Lower leg skin (tissue), 3 donors: Measurements from ENCODE around the gene COPS4.

Experiments
- POLR2A ChIP-seq, 2 donors: fragments of 450-650 bp; IDR thresholded peaks; one replicate each; pipeline ENCODE4 v1.6.1; 2016 to 2017; ENCODE audit warnings: antibody characterized with exemption in 2 of 2, mild to moderate bottlenecking in 1 of 2, moderate library complexity in 1 of 2
- TF ChIP-seq, protein P1 (sequence below), 3 donors: fragments of 450-650 bp; IDR thresholded peaks; one replicate each; pipeline ENCODE4 v1.5.1; 2016; ENCODE audit warnings: antibody characterized with exemption in 3 of 3, mild to moderate bottlenecking in 3 of 3, moderate library complexity in 2 of 3

DNA sequence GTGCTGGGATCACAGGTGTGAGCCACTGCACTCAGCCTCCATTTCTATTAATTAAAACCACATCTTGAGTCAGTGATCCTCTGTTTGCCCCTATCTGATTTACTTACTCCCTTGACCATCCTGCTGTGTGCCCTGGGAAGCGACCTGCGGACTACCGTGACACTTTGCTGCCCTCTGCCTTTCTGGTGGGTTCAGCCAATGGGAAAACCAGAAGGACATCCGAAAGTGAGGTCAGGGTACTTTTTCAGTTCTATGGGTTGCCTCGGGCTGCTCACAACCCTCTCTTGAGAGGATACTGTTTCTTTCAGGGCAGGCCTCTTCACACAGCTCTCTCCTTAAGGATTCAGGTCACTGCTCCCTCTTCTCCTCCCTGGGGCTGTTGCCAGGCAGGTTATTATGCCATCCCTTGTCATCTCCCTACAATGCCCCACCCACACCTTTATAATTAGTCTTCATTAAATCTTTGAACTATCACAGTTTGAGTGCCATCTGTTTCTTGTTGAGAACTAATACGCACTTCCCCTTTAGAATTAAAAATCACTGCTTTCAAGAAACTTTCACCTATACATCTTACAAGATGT lies 58.2 kb downstream of the COPS4 start:
- TF ChIP-seq POLR2A (IDR thresholded peaks at IDR 0.05) = no peak
- TF ChIP-seq, protein P1, sequence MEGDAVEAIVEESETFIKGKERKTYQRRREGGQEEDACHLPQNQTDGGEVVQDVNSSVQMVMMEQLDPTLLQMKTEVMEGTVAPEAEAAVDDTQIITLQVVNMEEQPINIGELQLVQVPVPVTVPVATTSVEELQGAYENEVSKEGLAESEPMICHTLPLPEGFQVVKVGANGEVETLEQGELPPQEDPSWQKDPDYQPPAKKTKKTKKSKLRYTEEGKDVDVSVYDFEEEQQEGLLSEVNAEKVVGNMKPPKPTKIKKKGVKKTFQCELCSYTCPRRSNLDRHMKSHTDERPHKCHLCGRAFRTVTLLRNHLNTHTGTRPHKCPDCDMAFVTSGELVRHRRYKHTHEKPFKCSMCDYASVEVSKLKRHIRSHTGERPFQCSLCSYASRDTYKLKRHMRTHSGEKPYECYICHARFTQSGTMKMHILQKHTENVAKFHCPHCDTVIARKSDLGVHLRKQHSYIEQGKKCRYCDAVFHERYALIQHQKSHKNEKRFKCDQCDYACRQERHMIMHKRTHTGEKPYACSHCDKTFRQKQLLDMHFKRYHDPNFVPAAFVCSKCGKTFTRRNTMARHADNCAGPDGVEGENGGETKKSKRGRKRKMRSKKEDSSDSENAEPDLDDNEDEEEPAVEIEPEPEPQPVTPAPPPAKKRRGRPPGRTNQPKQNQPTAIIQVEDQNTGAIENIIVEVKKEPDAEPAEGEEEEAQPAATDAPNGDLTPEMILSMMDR (IDR thresholded peaks at IDR 0.05) = no peak
